Measurements from ENCODE around the gene DENND1B. TPM values are rescaled to one million over a fixed set of nuclear protein-coding genes. Genes with fewer than 3 reads are reported as not detected.

Gene DENND1B
- total and polyA plus RNA-seq, 9 of the 15 experiments (the other 6 are each of a cell fraction or from before 2014, with no cell fraction given) = 2.1 to 12.1 (median 7.5) TPM

DNA sequence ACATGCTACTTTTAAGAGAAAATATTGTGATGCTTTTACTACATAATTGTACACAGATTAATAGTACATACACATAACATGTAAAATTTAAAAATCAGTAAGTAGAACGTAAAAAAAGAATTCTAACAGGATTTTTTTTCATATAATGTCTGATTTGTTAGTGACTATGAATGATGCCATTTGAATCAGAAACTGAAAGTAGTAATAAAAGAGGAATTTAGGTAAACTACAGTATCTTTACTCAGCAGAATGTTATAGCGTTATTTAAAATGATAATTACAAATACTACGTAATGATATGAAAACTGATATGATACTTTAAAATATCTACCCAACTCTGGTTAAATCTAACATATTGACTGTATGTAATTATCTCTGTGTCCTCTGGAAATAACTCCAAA, 116.1 kb downstream of the DENND1B start (continued):
- TF ChIP-seq, protein P1, sequence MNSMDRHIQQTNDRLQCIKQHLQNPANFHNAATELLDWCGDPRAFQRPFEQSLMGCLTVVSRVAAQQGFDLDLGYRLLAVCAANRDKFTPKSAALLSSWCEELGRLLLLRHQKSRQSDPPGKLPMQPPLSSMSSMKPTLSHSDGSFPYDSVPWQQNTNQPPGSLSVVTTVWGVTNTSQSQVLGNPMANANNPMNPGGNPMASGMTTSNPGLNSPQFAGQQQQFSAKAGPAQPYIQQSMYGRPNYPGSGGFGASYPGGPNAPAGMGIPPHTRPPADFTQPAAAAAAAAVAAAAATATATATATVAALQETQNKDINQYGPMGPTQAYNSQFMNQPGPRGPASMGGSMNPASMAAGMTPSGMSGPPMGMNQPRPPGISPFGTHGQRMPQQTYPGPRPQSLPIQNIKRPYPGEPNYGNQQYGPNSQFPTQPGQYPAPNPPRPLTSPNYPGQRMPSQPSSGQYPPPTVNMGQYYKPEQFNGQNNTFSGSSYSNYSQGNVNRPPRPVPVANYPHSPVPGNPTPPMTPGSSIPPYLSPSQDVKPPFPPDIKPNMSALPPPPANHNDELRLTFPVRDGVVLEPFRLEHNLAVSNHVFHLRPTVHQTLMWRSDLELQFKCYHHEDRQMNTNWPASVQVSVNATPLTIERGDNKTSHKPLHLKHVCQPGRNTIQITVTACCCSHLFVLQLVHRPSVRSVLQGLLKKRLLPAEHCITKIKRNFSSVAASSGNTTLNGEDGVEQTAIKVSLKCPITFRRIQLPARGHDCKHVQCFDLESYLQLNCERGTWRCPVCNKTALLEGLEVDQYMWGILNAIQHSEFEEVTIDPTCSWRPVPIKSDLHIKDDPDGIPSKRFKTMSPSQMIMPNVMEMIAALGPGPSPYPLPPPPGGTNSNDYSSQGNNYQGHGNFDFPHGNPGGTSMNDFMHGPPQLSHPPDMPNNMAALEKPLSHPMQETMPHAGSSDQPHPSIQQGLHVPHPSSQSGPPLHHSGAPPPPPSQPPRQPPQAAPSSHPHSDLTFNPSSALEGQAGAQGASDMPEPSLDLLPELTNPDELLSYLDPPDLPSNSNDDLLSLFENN (IDR thresholded peaks at IDR 0.05; ENCODE audit: low read depth in 2 of 2, low read length in 2 of 2) = no peak
- TF ChIP-seq SMAD2 (IDR thresholded peaks at IDR 0.05; ENCODE audit: low read depth, low read length) = no peak
- TF ChIP-seq BRF1 (IDR thresholded peaks at IDR 0.05; ENCODE audit: borderline replicate concordance, extremely low read depth, insufficient read length) = no peak
- no peak for TF ChIP-seq TAF7 (tag; IDR thresholded peaks at IDR 0.05)
- no peak for TF ChIP-seq NFIX (CRISPR knock-in tag; IDR thresholded peaks at IDR 0.05; ENCODE audit: low read depth)
- TF ChIP-seq CHD2 (IDR thresholded peaks at IDR 0.05; ENCODE audit: low read depth, low read length) = no peak
- TF ChIP-seq HNRNPL (IDR thresholded peaks at IDR 0.05; ENCODE audit: low read depth, low read length) = no peak
- TF ChIP-seq, protein P2, sequence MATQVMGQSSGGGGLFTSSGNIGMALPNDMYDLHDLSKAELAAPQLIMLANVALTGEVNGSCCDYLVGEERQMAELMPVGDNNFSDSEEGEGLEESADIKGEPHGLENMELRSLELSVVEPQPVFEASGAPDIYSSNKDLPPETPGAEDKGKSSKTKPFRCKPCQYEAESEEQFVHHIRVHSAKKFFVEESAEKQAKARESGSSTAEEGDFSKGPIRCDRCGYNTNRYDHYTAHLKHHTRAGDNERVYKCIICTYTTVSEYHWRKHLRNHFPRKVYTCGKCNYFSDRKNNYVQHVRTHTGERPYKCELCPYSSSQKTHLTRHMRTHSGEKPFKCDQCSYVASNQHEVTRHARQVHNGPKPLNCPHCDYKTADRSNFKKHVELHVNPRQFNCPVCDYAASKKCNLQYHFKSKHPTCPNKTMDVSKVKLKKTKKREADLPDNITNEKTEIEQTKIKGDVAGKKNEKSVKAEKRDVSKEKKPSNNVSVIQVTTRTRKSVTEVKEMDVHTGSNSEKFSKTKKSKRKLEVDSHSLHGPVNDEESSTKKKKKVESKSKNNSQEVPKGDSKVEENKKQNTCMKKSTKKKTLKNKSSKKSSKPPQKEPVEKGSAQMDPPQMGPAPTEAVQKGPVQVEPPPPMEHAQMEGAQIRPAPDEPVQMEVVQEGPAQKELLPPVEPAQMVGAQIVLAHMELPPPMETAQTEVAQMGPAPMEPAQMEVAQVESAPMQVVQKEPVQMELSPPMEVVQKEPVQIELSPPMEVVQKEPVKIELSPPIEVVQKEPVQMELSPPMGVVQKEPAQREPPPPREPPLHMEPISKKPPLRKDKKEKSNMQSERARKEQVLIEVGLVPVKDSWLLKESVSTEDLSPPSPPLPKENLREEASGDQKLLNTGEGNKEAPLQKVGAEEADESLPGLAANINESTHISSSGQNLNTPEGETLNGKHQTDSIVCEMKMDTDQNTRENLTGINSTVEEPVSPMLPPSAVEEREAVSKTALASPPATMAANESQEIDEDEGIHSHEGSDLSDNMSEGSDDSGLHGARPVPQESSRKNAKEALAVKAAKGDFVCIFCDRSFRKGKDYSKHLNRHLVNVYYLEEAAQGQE (IDR thresholded peaks at IDR 0.05; ENCODE audit: borderline replicate concordance) = no peak
- TF ChIP-seq, protein P2 (CRISPR knock-in tag; IDR thresholded peaks at IDR 0.05; ENCODE audit: low read depth) = no peak
